Activated naive CD4-positive, alpha-beta T cell treated with anti-CD3 and anti-CD28 coated beads, Interleukin-2, amount 10 ng/mL, durations not matched to agents 7 days and 5 days (primary cell): ENCODE results near the gene SLC10A6.

ENCODE experiments used
- CTCF ChIA-PET: fragments of 350-600 bp; sonication (Branson Sonifier 250); formaldehyde crosslinking; loops from one replicate; lab custom pipeline; 2021; ENCODE audit warnings: antibody characterized with exemption; lab: Charles Lee
- DNase-seq: peaks from one replicate; pipeline ENCODE4 v3.0.0-alpha.2; 2020
- H3K27ac Mint-ChIP-seq: one replicate; pipeline ENCODE4 v1.8.0; 2021; ENCODE audit warnings: mild to moderate bottlenecking, moderate library complexity, mixed read lengths
- H3K27me3 Mint-ChIP-seq: one replicate; pipeline ENCODE4 v1.8.0; 2021; ENCODE audit warnings: mild to moderate bottlenecking, mixed read lengths
- H3K36me3 Mint-ChIP-seq: one replicate; pipeline ENCODE4 v1.8.0; 2021; ENCODE audit warnings: mixed read lengths
- H3K4me1 Mint-ChIP-seq: one replicate; pipeline ENCODE4 v1.8.0; 2021; ENCODE audit warnings: mixed read lengths
- H3K4me3 Mint-ChIP-seq: one replicate; pipeline ENCODE4 v1.8.0; 2021; ENCODE audit warnings: mild to moderate bottlenecking, moderate library complexity, mixed read lengths
- H3K9me3 Mint-ChIP-seq: one replicate; pipeline ENCODE4 v1.8.0; 2021; ENCODE audit warnings: mixed read lengths

SLC10A6 gene

DNA sequence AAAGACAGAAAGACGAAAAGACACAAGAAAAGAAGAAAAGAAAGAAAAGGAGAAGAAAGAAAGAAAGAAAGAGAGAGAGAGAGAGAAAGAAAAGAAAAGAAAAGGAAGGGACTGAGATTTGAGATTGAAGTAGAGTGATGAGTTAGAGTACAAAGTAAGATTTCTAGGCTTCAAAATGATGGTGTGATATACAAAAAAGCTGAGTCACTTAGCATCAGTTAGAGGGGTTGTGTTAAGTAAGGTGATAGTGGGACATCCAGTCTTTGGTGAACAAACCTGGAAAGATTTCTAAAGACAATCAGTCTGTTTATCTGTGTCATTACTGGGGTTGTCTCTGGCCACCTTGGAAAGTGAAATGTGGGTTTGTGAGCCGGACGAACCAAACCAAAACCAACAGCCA lies 13.5 kb downstream of the SLC10A6 start:
- Mint-ChIP-seq H3K4me1 (no peaks in the 10 kb centered on the region), H3K4me3 (no peak overlapping the region), H3K9me3 (no peaks in the 10 kb centered on the region), H3K36me3 (no peaks in the 10 kb centered on the region), H3K27ac (no peak overlapping the region), H3K27me3 (peaks cover 9% of the 10 kb centered on the region)
- DNase-seq = no peak
- CTCF ChIA-PET = no interaction called here

- peaks cover 9% of the 10 kb centered on the region for H3K27me3 Mint-ChIP-seq
- no peaks in the 10 kb centered on the region for H3K36me3 Mint-ChIP-seq
- no peaks in the 10 kb centered on the region for H3K9me3 Mint-ChIP-seq
- no peaks in the 10 kb centered on the region for H3K4me1 Mint-ChIP-seq
- no peak overlapping the region for H3K27ac Mint-ChIP-seq
- CTCF ChIA-PET = no interaction called here
- no peak overlapping the region for H3K4me3 Mint-ChIP-seq
- no peak for DNase-seq
These were observed 14.3 kb downstream of the SLC10A6 start for GRCh38 chr4:86834901-86835300.

DNA sequence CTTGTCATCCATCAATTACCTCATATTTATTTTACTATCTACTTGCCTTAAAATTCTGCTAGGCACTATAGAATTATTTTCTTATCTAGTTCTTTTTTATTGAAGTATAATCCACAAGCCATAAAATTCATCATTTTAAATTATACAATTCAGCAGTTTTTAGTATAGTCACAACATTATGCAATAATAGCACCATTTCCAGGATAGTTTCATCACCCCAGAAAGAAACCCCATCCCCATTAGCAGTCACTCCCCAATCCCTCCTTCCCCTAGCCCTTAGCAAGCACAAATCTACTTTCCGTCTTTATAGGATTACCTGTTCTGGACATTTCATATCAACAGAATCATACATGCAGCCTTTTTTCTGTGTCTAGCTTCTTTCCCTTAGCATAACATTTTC lies 15.6 kb downstream of the SLC10A6 start:
- Mint-ChIP-seq H3K27me3 (peaks cover 9% of the 10 kb centered on the region), H3K4me1 (no peaks in the 10 kb centered on the region), H3K27ac (no peak overlapping the region), H3K36me3 (no peaks in the 10 kb centered on the region), H3K9me3 (no peaks in the 10 kb centered on the region), H3K4me3 (no peak overlapping the region)
- CTCF ChIA-PET = interaction anchor here (1.1 kb wide), 1 partner anchor 335 kb away, joined by 3 read pairs; no protein-coding TSS in a partner anchor
- no peak for DNase-seq

DNA sequence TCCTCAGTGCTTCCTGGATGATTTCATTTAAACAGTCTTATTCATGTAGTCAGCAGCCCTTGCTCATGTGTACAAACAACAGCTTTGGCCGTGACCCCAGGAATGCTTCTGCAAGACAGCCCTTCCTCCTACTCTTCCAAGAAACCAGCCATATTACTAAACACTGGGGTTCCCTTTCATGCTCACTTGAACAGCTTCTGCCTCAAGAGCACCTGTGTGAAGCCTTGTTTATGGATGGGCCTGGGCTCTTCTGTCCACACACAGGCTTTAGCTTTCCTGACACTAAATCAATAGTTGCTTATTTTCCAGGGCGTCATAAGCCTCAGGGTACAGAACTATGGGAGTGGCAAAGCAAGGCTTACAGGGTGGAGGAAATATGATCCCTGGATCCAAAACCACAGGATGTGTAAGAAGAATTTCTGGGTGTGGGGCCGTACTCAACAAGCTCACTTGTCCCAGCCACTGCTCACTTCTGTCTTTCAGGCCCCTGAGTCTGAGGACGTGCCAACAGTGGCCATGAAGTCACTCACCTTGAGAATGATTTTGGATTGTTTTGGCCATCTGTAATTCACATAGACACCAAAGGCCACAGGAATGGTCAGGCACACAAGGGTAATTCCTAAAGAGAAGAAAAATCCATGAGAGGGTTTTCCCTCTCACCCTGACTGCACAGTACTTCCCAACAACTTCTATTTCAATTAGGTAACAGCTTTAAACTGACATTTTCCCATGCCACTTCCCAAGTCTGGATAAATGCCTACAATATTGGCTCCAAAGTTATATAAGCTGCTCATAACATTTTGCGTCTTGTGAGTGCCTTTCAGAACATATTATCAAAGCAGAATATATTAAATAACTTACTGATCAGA lies 17.7 kb downstream of the SLC10A6 start:
- Mint-ChIP-seq H3K4me3 (no peak overlapping the region), H3K27ac (no peak overlapping the region), H3K4me1 (no peaks in the 10 kb centered on the region), H3K9me3 (no peaks in the 10 kb centered on the region), H3K27me3 (peaks cover 9% of the 10 kb centered on the region), H3K36me3 (no peaks in the 10 kb centered on the region)
- CTCF ChIA-PET = no interaction called here
- DNase-seq = no peak

DNA sequence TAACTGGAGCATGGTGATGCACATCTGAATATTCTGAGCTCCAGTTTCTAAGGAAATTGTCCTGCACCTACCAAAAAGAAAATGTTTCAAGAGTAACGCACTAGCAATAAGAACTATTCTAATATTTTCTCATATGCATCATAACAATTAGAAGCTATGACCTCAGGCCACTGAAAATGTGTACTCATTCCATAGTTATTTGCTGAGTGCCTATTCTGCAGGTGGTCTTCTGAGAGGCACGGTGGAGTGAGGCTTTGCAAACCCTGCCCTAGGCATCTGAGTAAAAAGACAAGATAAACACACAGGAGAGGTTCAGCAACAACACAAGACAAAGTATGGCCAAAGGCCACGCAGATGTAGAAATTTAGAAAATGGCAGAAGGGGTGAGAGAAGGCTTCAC lies 23.7 kb downstream of the SLC10A6 start:
- Mint-ChIP-seq H3K36me3 (no peaks in the 10 kb centered on the region), H3K4me3 (no peak overlapping the region), H3K27me3 (no peaks in the 10 kb centered on the region), H3K4me1 (no peaks in the 10 kb centered on the region), H3K27ac (no peak overlapping the region), H3K9me3 (no peaks in the 10 kb centered on the region)
- CTCF ChIA-PET = no interaction called here
- no peak for DNase-seq

GRCh38 chr4:86822136-86822535 lies 27.0 kb downstream of the SLC10A6 start:
- H3K4me1 Mint-ChIP-seq = no peaks in the 10 kb centered on the region
- H3K27me3 Mint-ChIP-seq = no peaks in the 10 kb centered on the region
- H3K27ac Mint-ChIP-seq = no peak overlapping the region
- H3K36me3 Mint-ChIP-seq = no peaks in the 10 kb centered on the region
- H3K9me3 Mint-ChIP-seq = no peaks in the 10 kb centered on the region
- no peak for DNase-seq
- CTCF ChIA-PET = no interaction called here
- no peak overlapping the region for H3K4me3 Mint-ChIP-seq

DNA sequence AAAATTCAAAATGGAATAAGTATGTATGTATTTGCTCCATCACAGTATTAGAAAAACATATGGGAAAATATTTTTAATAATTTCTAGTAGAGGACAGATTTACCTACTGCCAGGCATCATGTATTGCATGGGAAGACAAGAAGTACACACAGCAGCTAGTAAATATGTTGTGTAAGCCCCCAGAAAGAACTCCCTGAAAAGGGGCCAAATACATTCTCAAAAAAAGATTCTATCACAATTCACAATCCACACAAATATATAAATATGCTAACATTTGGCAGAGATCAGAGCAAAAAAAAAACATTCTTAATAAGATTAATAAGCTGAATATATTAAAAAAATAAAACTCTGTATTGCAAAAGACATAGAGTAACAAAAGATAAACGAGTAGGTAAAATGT lies 28.0 kb downstream of the SLC10A6 start:
- Mint-ChIP-seq H3K36me3 (no peaks in the 10 kb centered on the region), H3K27ac (no peak overlapping the region), H3K9me3 (no peaks in the 10 kb centered on the region), H3K27me3 (no peaks in the 10 kb centered on the region), H3K4me1 (no peaks in the 10 kb centered on the region), H3K4me3 (no peak overlapping the region)
- CTCF ChIA-PET = no interaction called here
- no peak for DNase-seq

- CTCF ChIA-PET = no interaction called here
- peaks cover 3% of the 10 kb centered on the region for H3K9me3 Mint-ChIP-seq
- no peaks in the 10 kb centered on the region for H3K4me1 Mint-ChIP-seq
- no peak overlapping the region for H3K27ac Mint-ChIP-seq
- H3K4me3 Mint-ChIP-seq = no peak overlapping the region
- H3K27me3 Mint-ChIP-seq = no peaks in the 10 kb centered on the region
- H3K36me3 Mint-ChIP-seq = no peaks in the 10 kb centered on the region
- DNase-seq = no peak
These were observed 29.6 kb downstream of the SLC10A6 start for GRCh38 chr4:86819561-86819960.

GRCh38 chr4:86818841-86819240 lies 30.3 kb downstream of the SLC10A6 start:
- H3K4me3 Mint-ChIP-seq = no peak overlapping the region
- H3K27me3 Mint-ChIP-seq = no peaks in the 10 kb centered on the region
- no peak overlapping the region for H3K27ac Mint-ChIP-seq
- peaks cover 3% of the 10 kb centered on the region for H3K9me3 Mint-ChIP-seq
- DNase-seq = no peak
- CTCF ChIA-PET = no interaction called here
- no peaks in the 10 kb centered on the region for H3K36me3 Mint-ChIP-seq
- no peaks in the 10 kb centered on the region for H3K4me1 Mint-ChIP-seq

DNA sequence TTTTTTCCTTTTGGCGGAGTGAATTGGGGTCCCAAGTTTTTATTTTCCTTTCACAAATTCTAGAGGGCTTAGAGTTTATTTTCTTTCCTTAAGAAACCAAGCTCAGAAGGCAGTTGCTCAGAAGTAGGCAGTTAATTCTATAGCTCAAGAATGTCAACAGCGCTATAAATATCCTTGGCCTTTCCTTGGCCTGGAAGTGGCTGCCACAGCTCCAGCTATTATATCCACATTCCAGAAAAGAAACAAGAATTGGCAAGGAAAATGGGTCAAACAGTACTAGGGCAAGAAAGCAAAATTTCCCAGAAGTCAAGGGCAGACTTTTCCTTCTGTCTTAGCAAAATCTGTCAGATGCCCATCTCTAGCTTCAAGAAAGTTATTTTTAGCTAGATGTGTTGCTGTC lies 31.0 kb downstream of the SLC10A6 start:
- no peak for DNase-seq
- Mint-ChIP-seq H3K27ac (no peak overlapping the region), H3K27me3 (no peaks in the 10 kb centered on the region), H3K4me1 (no peaks in the 10 kb centered on the region), H3K4me3 (no peak overlapping the region), H3K9me3 (peaks cover 3% of the 10 kb centered on the region), H3K36me3 (no peaks in the 10 kb centered on the region)
- CTCF ChIA-PET = interaction anchor here (1.2 kb wide), 1 partner anchor 10 kb away, joined by 3 read pairs; no protein-coding TSS in a partner anchor

GRCh38 chr4:86816501-86817273 lies 32.5 kb downstream of the SLC10A6 start:
- H3K9me3 Mint-ChIP-seq = peaks cover 3% of the 10 kb centered on the region
- no peaks in the 10 kb centered on the region for H3K27me3 Mint-ChIP-seq
- CTCF ChIA-PET = no interaction called here
- H3K4me3 Mint-ChIP-seq = no peak overlapping the region
- no peak for DNase-seq
- no peak overlapping the region for H3K27ac Mint-ChIP-seq
- no peaks in the 10 kb centered on the region for H3K4me1 Mint-ChIP-seq
- no peaks in the 10 kb centered on the region for H3K36me3 Mint-ChIP-seq

- Mint-ChIP-seq H3K4me1 (no peaks in the 10 kb centered on the region), H3K27ac (no peak overlapping the region), H3K36me3 (no peaks in the 10 kb centered on the region), H3K9me3 (peaks cover 3% of the 10 kb centered on the region), H3K27me3 (no peaks in the 10 kb centered on the region), H3K4me3 (no peak overlapping the region)
- DNase-seq = no peak
- CTCF ChIA-PET = no interaction called here
These were observed 33.5 kb downstream of the SLC10A6 start for GRCh38 chr4:86815653-86816052.

DNA sequence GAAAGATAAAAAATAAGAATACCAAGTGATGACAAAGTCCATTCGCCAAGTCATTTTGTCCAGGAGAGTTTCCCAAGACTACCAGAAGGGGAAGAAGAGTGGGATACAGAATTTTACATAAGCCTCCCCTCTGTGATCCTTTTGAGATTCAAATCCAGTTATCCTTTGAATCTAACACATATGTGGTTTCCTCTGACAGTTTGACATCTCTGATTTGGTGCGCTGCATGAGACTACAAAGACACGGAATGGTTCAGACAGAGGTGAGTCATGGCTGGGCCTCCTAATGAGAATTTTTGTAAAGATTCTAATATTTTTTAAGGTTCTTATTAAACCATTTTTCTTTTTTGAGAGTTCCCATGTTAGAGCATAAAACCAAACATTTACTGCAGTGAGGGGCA lies 38.3 kb downstream of the SLC10A6 start:
- Mint-ChIP-seq H3K4me3 (no peak overlapping the region), H3K4me1 (no peaks in the 10 kb centered on the region), H3K36me3 (no peaks in the 10 kb centered on the region), H3K27ac (no peak overlapping the region), H3K9me3 (peaks cover 3% of the 10 kb centered on the region), H3K27me3 (no peaks in the 10 kb centered on the region)
- no peak for DNase-seq
- CTCF ChIA-PET = interaction anchor here (0.6 kb wide), 1 partner anchor 1010 kb away, joined by 3 read pairs; no protein-coding TSS in a partner anchor

- Mint-ChIP-seq H3K9me3 (no peaks in the 10 kb centered on the region), H3K36me3 (no peaks in the 10 kb centered on the region), H3K27me3 (no peaks in the 10 kb centered on the region), H3K27ac (no peak overlapping the region), H3K4me1 (no peaks in the 10 kb centered on the region), H3K4me3 (no peak overlapping the region)
- no peak for DNase-seq
- CTCF ChIA-PET = interaction anchor here (0.7 kb wide), 1 partner anchor 377 kb away, joined by 3 read pairs; no protein-coding TSS in a partner anchor
These were observed 39.4 kb downstream of the SLC10A6 start for GRCh38 chr4:86809809-86810208.

DNA sequence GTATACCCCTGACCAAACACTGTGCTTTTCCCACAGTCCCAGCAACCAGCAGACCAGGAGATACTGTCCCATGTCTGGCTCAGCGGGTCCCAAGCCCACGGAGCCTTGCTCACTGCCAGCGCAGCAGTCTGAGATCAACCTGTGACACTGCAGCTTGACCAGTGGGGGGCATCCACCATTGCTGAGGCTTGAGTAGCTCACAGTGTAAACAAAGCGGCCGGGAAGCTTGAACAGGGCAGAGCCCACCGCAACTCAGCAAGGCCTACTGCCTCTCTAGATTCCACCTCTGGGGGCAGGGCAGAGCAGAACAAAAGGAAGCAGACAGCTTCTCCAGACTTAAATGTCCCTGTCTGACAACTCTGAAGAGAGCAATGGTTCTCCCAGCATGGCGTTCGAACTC lies 58.1 kb downstream of the SLC10A6 start:
- Mint-ChIP-seq H3K9me3 (no peaks in the 10 kb centered on the region), H3K27ac (no peak overlapping the region), H3K27me3 (no peaks in the 10 kb centered on the region), H3K36me3 (no peaks in the 10 kb centered on the region), H3K4me1 (no peaks in the 10 kb centered on the region), H3K4me3 (no peak overlapping the region)
- CTCF ChIA-PET = no interaction called here
- no peak for DNase-seq
